Esophagus mucosa (tissue), 1 donor: Measurements from ENCODE around the gene COA3. TPM values are rescaled to one million over a fixed set of nuclear protein-coding genes. Genes with fewer than 3 reads are reported as not detected.

Experiments used
- ATAC-seq: fragments of 200-7000 bp; cut with Tn5 transposase; one replicate; pipeline ENCODE4 v1.9.1; 2020
- total RNA-seq: library from RNA; stranded (reverse); gene quantifications from one replicate; pipeline ENCODE4 v1.2.4, GENCODE V29; 2023
- donor health status: DM: yes; HTN: yes; CAD: no.

The COA3 gene
- total RNA-seq, 1 donor from 2014 or later: 104 TPM

DNA sequence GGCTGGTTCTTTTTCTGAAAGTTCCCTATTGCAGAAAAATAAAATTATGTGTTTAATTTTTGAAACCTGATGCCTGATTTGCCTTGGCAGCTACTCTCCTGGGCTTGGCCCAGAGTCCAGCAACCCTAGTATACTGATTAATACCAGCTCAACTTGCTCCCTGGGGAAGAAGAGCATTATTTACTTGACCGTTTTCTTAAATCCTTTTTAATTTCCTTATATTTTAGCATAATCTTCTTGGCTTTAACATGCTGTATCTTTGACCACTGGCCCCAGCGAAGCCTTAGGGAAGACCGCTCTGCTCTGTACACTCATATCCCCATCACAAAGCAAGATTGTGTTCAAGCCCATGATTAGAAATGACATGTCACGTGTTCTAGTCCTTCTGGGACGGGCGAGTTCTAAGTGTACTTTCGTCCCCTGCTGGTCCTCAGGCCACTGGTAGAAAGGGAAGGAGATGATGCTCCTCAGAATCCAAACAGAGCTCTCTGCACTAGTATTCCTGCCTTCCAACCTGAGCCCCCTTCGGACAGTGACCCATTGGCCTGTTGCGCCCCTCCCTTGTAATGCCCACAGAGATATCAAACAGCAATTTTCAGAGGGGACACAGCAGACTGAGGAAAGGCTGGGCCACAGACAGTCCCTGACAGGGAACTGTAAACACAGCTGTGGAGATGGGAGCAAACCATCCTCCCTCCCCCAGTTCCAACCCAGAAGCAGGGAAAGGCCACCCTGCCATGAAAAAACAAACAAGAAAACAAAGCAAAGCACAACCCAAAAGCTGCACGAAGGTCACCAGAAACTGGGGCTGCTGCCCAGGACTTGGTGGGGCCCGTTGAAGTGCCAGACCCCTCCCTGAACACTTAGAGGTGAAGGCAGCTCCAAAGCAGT is 49.4 kb downstream of the COA3 start:
- ATAC-seq: no peak

DNA sequence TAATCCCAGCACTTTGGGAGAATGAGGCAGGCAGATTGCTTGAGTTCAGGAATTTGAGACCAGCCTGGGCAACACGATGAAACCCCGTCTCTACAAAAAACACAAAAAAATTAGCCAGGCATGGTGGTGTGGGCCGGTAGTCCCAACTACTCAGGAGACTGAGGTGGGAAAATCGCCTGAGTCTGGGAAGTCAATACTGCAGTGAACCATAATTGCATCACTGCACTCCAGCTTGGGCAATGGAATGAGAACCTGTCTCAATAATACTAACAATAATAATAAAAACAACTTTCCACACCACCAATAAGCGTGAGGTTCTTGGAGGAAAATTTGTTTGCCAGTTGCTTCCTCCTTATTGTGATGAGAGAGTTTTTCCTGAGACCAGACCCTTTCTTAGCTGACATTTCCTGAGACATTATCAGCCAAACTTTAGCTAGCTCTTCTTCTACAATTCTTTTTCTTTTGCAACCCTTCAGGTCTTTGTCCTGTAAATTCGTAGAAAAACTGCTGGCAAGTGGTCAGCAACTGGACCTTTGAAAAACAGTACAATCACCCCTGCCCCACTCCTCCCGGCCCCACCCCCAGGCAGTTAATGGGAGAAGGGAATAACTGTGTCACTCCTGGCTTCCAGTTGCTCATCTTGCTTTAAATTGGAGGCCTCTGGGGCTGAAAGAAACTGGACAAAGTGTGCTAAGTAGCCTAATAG is 50.1 kb downstream of the COA3 start:
- ATAC-seq: no peak

Other genes starting within 250 kb of the COA3 start
- 15.7 TPM for gene HSD17B1, start 245.8 kb downstream of the COA3 start, total RNA-seq
- gene COASY, start 236.6 kb downstream of the COA3 start, total RNA-seq: 67.4 TPM
- gene MLX, start 231.6 kb downstream of the COA3 start, total RNA-seq: 33.8 TPM
- gene PSMC3IP, start 221.0 kb downstream of the COA3 start, total RNA-seq: 2.9 TPM
- gene RETREG3, start 189.3 kb downstream of the COA3 start, total RNA-seq: 53.6 TPM
- 44.4 TPM for gene TUBG1, start 189.0 kb downstream of the COA3 start, total RNA-seq
- gene TUBG2, start 139.4 kb downstream of the COA3 start, total RNA-seq: 7.3 TPM
- gene PLEKHH3, start 121.7 kb downstream of the COA3 start, total RNA-seq: 49.6 TPM
- gene CCR10, start 116.9 kb downstream of the COA3 start, total RNA-seq: not detected
- gene CNTNAP1, start 116.2 kb downstream of the COA3 start, total RNA-seq: 1.3 TPM
- 14.4 TPM for gene EZH1, start 53.7 kb downstream of the COA3 start, total RNA-seq
- 4.5 TPM for gene RAMP2, start 37.5 kb downstream of the COA3 start, total RNA-seq
- gene VPS25, start 25.3 kb downstream of the COA3 start, total RNA-seq: 70.9 TPM
- gene WNK4, start 18.1 kb downstream of the COA3 start, total RNA-seq: 0.40 TPM
- gene CNTD1, start 157 bp upstream of the COA3 start, total RNA-seq: not detected
- 77.2 TPM for gene BECN1, start 25.6 kb upstream of the COA3 start, total RNA-seq
- 96.6 TPM for gene PSME3, start 34.7 kb upstream of the COA3 start, total RNA-seq
- 0.44 TPM for gene AOC2, start 45.9 kb upstream of the COA3 start, total RNA-seq
- 5.7 TPM for gene AOC3, start 52.5 kb upstream of the COA3 start, total RNA-seq
- not detected for gene G6PC1, start 102.1 kb upstream of the COA3 start, total RNA-seq
- 17.8 TPM for gene AARSD1, start 165.8 kb upstream of the COA3 start, total RNA-seq
- 0.28 TPM for gene PTGES3L, start 181.4 kb upstream of the COA3 start, total RNA-seq
- gene RUNDC1, start 181.9 kb upstream of the COA3 start, total RNA-seq: 5.8 TPM
- 1,265 TPM for gene RPL27, start 199.7 kb upstream of the COA3 start, total RNA-seq
- gene IFI35, start 208.1 kb upstream of the COA3 start, total RNA-seq: 7.7 TPM
- 83.5 TPM for gene VAT1, start 223.7 kb upstream of the COA3 start, total RNA-seq
- gene RND2, start 226.5 kb upstream of the COA3 start, total RNA-seq: 0.16 TPM